ENCODE results near the gene RPL36. TPM values are rescaled to one million over a fixed set of nuclear protein-coding genes. Genes with fewer than 3 reads are reported as not detected.

The RPL36 gene
- total RNA-seq, 4 donors from 2014 or later: 87.9 to 636 (median 329) TPM

DNA sequence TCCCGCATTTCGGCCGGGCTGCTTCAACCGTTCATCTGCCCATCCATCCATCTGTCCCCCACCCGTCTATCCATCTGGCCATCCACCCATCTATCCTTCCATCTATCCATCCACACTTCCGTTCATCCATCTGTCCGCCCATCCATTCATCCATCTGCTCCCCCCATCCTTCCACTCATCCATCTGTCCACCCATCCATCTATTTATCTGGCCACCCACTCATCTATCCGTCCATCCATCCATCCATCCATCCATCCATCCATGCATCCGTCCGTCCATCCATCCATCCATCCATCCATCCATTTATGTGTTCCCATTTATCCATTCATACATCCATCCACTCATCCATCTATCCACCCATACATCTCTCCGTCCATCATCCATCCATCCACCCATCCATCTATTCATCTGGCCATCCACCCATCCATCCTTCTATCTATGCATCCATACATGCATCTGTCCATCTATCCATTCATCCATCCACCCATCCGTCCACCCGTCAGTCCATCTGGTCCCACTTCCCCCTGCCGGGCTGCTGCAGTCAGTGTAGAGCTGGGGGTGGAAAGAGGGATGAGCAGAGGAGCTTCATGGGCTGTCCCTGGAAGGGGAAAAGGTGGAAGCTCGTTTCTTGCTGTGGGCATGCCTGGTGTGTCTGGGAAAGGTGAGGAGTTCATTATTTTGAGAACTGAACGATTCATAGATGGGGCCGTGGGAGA lies 8.5 kb upstream of the RPL36 start:
- Histone ChIP-seq H3K9me3 (no peaks in the 10 kb centered on the region), H3K27me3 (no peaks in the 10 kb centered on the region), H3K4me3 (peak overlapping the region in 3 of 4 donors; percentile 85 to 99 (median 91)), H3K36me3 (no peaks in the 10 kb centered on the region), H3K27ac (peak overlapping the region in 1 of 4 donors; percentile 92), H3K4me1 (peaks cover 11 to 21% (median 17%) of the 10 kb centered on the region in 4 donors)
- intact Hi-C loops (cut with DNase I; ENCODE audit: low total_unique reads): no loop called here
- WGBS, 2 donors (ENCODE audit: low coverage in 1 of 2): 63 to 86% methylated on average over 5 to 17 of the region's 17 CpGs
- TF ChIP-seq EP300 (IDR thresholded peaks at IDR 0.05; ENCODE audit: low read depth) (no peak), POLR2A (IDR thresholded peaks at IDR 0.05) (no peak), POLR2AphosphoS5 (IDR thresholded peaks at IDR 0.05) (no peak)
- TF ChIP-seq, protein P1, sequence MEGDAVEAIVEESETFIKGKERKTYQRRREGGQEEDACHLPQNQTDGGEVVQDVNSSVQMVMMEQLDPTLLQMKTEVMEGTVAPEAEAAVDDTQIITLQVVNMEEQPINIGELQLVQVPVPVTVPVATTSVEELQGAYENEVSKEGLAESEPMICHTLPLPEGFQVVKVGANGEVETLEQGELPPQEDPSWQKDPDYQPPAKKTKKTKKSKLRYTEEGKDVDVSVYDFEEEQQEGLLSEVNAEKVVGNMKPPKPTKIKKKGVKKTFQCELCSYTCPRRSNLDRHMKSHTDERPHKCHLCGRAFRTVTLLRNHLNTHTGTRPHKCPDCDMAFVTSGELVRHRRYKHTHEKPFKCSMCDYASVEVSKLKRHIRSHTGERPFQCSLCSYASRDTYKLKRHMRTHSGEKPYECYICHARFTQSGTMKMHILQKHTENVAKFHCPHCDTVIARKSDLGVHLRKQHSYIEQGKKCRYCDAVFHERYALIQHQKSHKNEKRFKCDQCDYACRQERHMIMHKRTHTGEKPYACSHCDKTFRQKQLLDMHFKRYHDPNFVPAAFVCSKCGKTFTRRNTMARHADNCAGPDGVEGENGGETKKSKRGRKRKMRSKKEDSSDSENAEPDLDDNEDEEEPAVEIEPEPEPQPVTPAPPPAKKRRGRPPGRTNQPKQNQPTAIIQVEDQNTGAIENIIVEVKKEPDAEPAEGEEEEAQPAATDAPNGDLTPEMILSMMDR (IDR thresholded peaks at IDR 0.05): no peak
- in situ Hi-C loops (cut with MboI; ENCODE audit: low pct_ligation_motif_present in 1 of 4, low pct_unique_long_range_greater_than_20kb in 1 of 4, low sequenced_read_pairs in 3 of 4): no loop called here
- no peak for DNase-seq

DNA sequence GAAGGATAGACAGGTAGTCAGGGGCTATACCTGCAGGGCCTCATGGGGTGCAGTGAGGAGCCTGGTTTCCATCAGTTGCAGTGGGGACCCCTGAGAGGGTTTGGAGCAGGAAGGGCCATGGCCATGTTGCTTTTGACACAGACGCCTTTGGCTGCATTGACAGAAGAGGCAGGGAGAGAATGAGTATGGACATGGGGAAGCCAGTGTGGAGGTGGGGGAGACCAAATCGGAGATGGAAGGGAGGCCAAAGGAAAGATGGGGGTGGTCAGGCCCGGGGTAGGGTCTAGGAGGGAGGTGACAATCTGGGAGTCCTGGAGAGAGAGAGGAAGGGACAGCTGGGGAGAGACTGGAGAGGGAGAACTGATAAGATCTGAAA lies 8.0 kb upstream of the RPL36 start:
- H3K27me3 ChIP-seq: no peaks in the 10 kb centered on the region
- no peaks in the 10 kb centered on the region for H3K9me3 ChIP-seq
- H3K4me3 ChIP-seq: no peak overlapping the region
- DNase-seq: no peak
- H3K36me3 ChIP-seq: no peaks in the 10 kb centered on the region
- H3K27ac ChIP-seq: no peak overlapping the region
- intact Hi-C loops (cut with DNase I; ENCODE audit: low total_unique reads): no loop called here
- H3K4me1 ChIP-seq: peaks cover 11 to 24% (median 18%) of the 10 kb centered on the region in 4 donors
- in situ Hi-C loops (cut with MboI; ENCODE audit: low pct_ligation_motif_present in 1 of 4, low pct_unique_long_range_greater_than_20kb in 1 of 4, low sequenced_read_pairs in 3 of 4): no loop called here
- WGBS, 2 donors (ENCODE audit: low coverage in 1 of 2): 82 to 84% methylated on average over 3 of the region's 3 CpGs
- TF ChIP-seq POLR2AphosphoS5 (IDR thresholded peaks at IDR 0.05) (no peak), POLR2A (IDR thresholded peaks at IDR 0.05) (no peak), EP300 (IDR thresholded peaks at IDR 0.05; ENCODE audit: low read depth) (no peak)
- TF ChIP-seq, protein P1 (IDR thresholded peaks at IDR 0.05): no peak

DNA sequence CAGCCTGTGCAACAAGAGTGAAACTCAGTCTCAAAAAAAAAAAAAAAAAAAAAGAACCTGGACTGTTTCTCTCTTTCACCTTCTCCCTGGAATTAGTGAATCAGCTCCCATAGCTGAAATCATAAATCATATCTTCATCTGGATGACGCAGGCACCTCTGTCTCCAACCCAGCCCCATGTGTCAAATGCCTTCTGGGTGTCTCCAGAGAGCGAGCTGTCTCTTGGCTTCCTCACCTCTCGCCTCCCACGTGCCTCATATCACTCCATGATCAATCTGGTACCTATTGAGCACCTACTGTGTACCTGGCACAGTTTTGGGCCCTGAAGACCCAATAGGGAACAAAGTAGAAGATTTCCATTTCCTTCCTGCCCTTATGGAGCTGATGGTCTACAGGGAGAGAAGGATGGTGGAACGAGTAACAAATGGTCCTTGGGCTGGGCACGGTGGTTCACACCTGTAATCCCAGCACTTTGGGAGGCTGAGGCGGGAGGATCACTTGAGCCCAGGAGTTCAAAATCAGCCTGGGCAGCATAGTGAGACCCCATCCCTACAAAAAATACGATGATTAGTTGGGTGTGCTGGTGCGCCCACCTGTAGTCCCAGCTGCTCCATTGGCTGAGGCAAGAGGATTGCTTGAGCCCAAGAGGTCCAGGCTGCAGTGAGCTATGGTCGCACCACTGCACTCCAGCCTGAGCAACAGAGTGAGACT lies 6.8 kb upstream of the RPL36 start:
- TF ChIP-seq POLR2A (IDR thresholded peaks at IDR 0.05): no peak
- TF ChIP-seq, protein P1 (IDR thresholded peaks at IDR 0.05): no peak
- TF ChIP-seq EP300 (IDR thresholded peaks at IDR 0.05; ENCODE audit: low read depth): no peak
- TF ChIP-seq POLR2AphosphoS5 (IDR thresholded peaks at IDR 0.05): no peak
- in situ Hi-C loops (cut with MboI; ENCODE audit: low pct_ligation_motif_present in 1 of 4, low pct_unique_long_range_greater_than_20kb in 1 of 4, low sequenced_read_pairs in 3 of 4) (no loop called here), intact Hi-C loops (cut with DNase I; ENCODE audit: low total_unique reads) (no loop called here)
- no peak for DNase-seq
- Histone ChIP-seq H3K4me3 (no peak overlapping the region), H3K9me3 (no peaks in the 10 kb centered on the region), H3K4me1 (peaks cover 11 to 30% (median 23%) of the 10 kb centered on the region in 4 donors), H3K36me3 (no peaks in the 10 kb centered on the region), H3K27me3 (no peaks in the 10 kb centered on the region), H3K27ac (no peak overlapping the region)
- 80 to 94% methylated on average over 5 to 10 of the region's 10 CpGs for WGBS, 2 donors (ENCODE audit: low coverage in 1 of 2)

DNA sequence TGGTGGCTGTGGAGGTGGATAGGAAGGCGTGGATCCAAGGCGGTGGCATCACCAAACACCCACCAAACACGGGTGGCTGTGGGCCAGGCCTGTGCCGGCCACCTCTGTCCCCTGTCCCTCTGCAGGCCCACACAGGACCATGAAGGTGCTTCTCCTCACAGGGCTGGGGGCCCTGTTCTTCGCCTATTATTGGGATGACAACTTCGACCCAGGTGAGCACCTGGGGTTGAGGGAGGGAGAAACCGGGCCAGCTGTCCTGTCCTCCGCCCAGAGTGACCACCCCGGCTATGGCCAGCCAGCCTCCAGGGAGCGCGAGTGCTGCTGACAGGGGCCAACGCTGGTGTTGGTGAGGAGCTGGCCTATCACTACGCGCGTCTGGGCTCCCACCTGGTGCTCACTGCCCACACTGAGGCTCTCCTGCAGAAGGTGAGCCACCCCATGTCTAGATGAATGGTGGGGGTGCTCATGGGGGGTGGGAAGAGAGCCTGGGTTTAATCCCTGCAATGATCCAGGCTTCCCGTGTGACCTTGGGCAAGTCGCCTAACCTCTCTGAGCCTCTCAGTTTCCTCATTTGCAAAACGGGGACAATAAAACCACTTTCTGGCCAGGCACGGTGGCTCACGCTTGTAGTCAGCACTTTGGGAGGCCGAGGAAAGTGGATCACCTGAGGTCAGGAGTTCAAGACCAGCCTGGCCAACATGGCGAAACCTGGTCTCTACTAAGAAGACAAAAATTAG lies 5.2 kb upstream of the RPL36 start:
- 91% methylated on average over 18 of the region's 22 CpGs; no CpG with 5 or more reads in 1 of the 2 donors for WGBS, 2 donors (ENCODE audit: low coverage in 1 of 2)
- intact Hi-C loops (cut with DNase I; ENCODE audit: low total_unique reads): no loop called here
- no peak for DNase-seq
- Histone ChIP-seq H3K27me3 (no peaks in the 10 kb centered on the region), H3K9me3 (no peaks in the 10 kb centered on the region), H3K36me3 (no peaks in the 10 kb centered on the region), H3K4me1 (peaks cover 4 to 24% (median 17%) of the 10 kb centered on the region in 4 donors), H3K27ac (no peak overlapping the region), H3K4me3 (no peak overlapping the region)
- in situ Hi-C loops (cut with MboI; ENCODE audit: low pct_ligation_motif_present in 1 of 4, low pct_unique_long_range_greater_than_20kb in 1 of 4, low sequenced_read_pairs in 3 of 4): no loop called here
- TF ChIP-seq POLR2A (IDR thresholded peaks at IDR 0.05) (no peak), EP300 (IDR thresholded peaks at IDR 0.05; ENCODE audit: low read depth) (no peak), POLR2AphosphoS5 (IDR thresholded peaks at IDR 0.05) (no peak)
- TF ChIP-seq, protein P1 (IDR thresholded peaks at IDR 0.05): no peak

All from transverse colon (tissue), 4 donors.